ENCODE measurements around the gene SORBS2.

- TF ChIP-seq CTCF (IDR thresholded peaks at IDR 0.05) = no peak
- no peak for TF ChIP-seq POLR2A (IDR thresholded peaks at IDR 0.05)
- no peak for TF ChIP-seq EP300 (IDR thresholded peaks at IDR 0.05)
Observed at GRCh38 chr4:185560316-185560715, 251.7 kb downstream of the SORBS2 start.

Data from tibial nerve (tissue), 4 donors.